ENCODE measurements around the gene RNF6. TPM values are rescaled to one million over a fixed set of nuclear protein-coding genes. Genes with fewer than 3 reads are reported as not detected.

Gene RNF6
- total RNA-seq, 4 donors from 2014 or later: 18.8 to 29.5 (median 23.2) TPM

- WGBS, 2 donors (ENCODE audit: low coverage in 1 of 2): 53 to 60% methylated on average over 2 of the region's 2 CpGs
- no peaks in the 10 kb centered on the region for H3K36me3 ChIP-seq
- no peaks in the 10 kb centered on the region for H3K9me3 ChIP-seq
- no peaks in the 10 kb centered on the region for H3K4me1 ChIP-seq
- ATAC-seq: no peak
- no peak overlapping the region for H3K4me3 ChIP-seq
- no peaks in the 10 kb centered on the region for H3K27me3 ChIP-seq
- no peak overlapping the region for H3K27ac ChIP-seq
- TF ChIP-seq POLR2AphosphoS5 (IDR thresholded peaks at IDR 0.05) (no peak), POLR2A (IDR thresholded peaks at IDR 0.05) (no peak), EP300 (IDR thresholded peaks at IDR 0.05) (no peak), CTCF (IDR thresholded peaks at IDR 0.05) (no peak)
Measured at GRCh38 chr13:26247011-26247410, 24.9 kb upstream of the RNF6 start.

- Histone ChIP-seq H3K4me1 (no peaks in the 10 kb centered on the region), H3K4me3 (no peak overlapping the region), H3K36me3 (no peaks in the 10 kb centered on the region), H3K27me3 (no peaks in the 10 kb centered on the region), H3K27ac (no peak overlapping the region), H3K9me3 (no peaks in the 10 kb centered on the region)
- 45 to 67% methylated on average over 5 of the region's 5 CpGs for WGBS, 2 donors (ENCODE audit: low coverage in 1 of 2)
- no peak for TF ChIP-seq EP300 (IDR thresholded peaks at IDR 0.05)
- TF ChIP-seq POLR2A (IDR thresholded peaks at IDR 0.05): no peak
- no peak for TF ChIP-seq POLR2AphosphoS5 (IDR thresholded peaks at IDR 0.05)
- TF ChIP-seq CTCF (IDR thresholded peaks at IDR 0.05): no peak
- no peak for ATAC-seq
Measured at GRCh38 chr13:26246154-26246553, 24.0 kb upstream of the RNF6 start.

GRCh38 chr13:26236296-26236695, 14.2 kb upstream of the RNF6 start:
- 27 to 55% methylated on average over 1 of the region's 1 CpG for WGBS, 2 donors (ENCODE audit: low coverage in 1 of 2)
- TF ChIP-seq CTCF (IDR thresholded peaks at IDR 0.05): no peak
- TF ChIP-seq EP300 (IDR thresholded peaks at IDR 0.05): no peak
- no peak for TF ChIP-seq POLR2AphosphoS5 (IDR thresholded peaks at IDR 0.05)
- TF ChIP-seq POLR2A (IDR thresholded peaks at IDR 0.05): no peak
- Histone ChIP-seq H3K9me3 (no peaks in the 10 kb centered on the region), H3K27me3 (peaks cover 8% of the 10 kb centered on the region), H3K27ac (no peak overlapping the region), H3K36me3 (no peaks in the 10 kb centered on the region), H3K4me3 (no peak overlapping the region), H3K4me1 (no peaks in the 10 kb centered on the region)
- ATAC-seq: no peak

GRCh38 chr13:26230703-26231102, 8.6 kb upstream of the RNF6 start:
- Histone ChIP-seq H3K4me1 (no peaks in the 10 kb centered on the region), H3K36me3 (no peaks in the 10 kb centered on the region), H3K4me3 (no peak overlapping the region), H3K27ac (no peak overlapping the region), H3K27me3 (peaks cover 5% of the 10 kb centered on the region), H3K9me3 (no peaks in the 10 kb centered on the region)
- 51 to 83% methylated on average over 5 to 6 of the region's 6 CpGs for WGBS, 2 donors (ENCODE audit: low coverage in 1 of 2)
- TF ChIP-seq CTCF (IDR thresholded peaks at IDR 0.05) (no peak), EP300 (IDR thresholded peaks at IDR 0.05) (no peak), POLR2A (IDR thresholded peaks at IDR 0.05) (no peak), POLR2AphosphoS5 (IDR thresholded peaks at IDR 0.05) (no peak)
- no peak for ATAC-seq

- Histone ChIP-seq H3K27ac (no peak overlapping the region), H3K27me3 (peaks cover 2% of the 10 kb centered on the region), H3K9me3 (no peaks in the 10 kb centered on the region), H3K4me1 (no peaks in the 10 kb centered on the region), H3K36me3 (no peaks in the 10 kb centered on the region), H3K4me3 (no peak overlapping the region)
- ATAC-seq: no peak
- TF ChIP-seq CTCF (IDR thresholded peaks at IDR 0.05) (no peak), POLR2A (IDR thresholded peaks at IDR 0.05) (no peak), EP300 (IDR thresholded peaks at IDR 0.05) (no peak), POLR2AphosphoS5 (IDR thresholded peaks at IDR 0.05) (no peak)
- 80% methylated on average over 2 of the region's 13 CpGs; no CpG with 5 or more reads in 1 of the 2 donors for WGBS, 2 donors (ENCODE audit: low coverage in 1 of 2)
Measured at GRCh38 chr13:26229080-26229615, 7.0 kb upstream of the RNF6 start.

All from gastroesophageal sphincter (tissue), 4 donors.